HL-60 (cell line): ENCODE measurements around the gene NOTCH2.

Experiments used
- DNase-seq, 2 experiments: peaks; one replicate each; pipeline ENCODE4 v3.0.0-alpha.2; 2010 to 2020; ENCODE audit warnings: low read depth in 1 of 2, low spot score in 1 of 2
- H3K27ac ChIP-seq: fragments of 250-450 bp; sonication (Bioruptor Pico); replicated peaks from 2 replicates; pipeline ENCODE4 v1.5.1; 2020; ENCODE audit warnings: mild to moderate bottlenecking, moderate library complexity
- H3K27me3 ChIP-seq: fragments of 250-450 bp; sonication (Bioruptor Pico); 2 replicates; pipeline ENCODE4 v1.5.1; 2021; ENCODE audit warnings: mild to moderate bottlenecking, moderate library complexity; ENCODE audit not compliant: insufficient read depth, poor library complexity, severe bottlenecking
- H3K4me3 ChIP-seq: replicated peaks from 2 replicates; pipeline ENCODE4 v1.5.1; 2011; ENCODE audit warnings: mild to moderate bottlenecking, control low read depth, low read length; ENCODE audit not compliant: insufficient read depth
- GABPA ChIP-seq: IDR thresholded peaks from 2 replicates; pipeline ENCODE4 v1.6.1; 2012; ENCODE audit warnings: low read depth
- POLR2AphosphoS5 ChIP-seq: IDR thresholded peaks from 2 replicates; pipeline ENCODE4 v1.6.1; 2012; ENCODE audit warnings: low read depth
- SPI1 ChIP-seq: IDR thresholded peaks from 2 replicates; pipeline ENCODE4 v1.6.1; 2012; ENCODE audit warnings: low read depth, mild to moderate bottlenecking, borderline replicate concordance
- TF ChIP-seq, protein P1 (sequence below): IDR thresholded peaks from one replicate; pipeline ENCODE4 v1.5.1; 2011; ENCODE audit warnings: low read length, control low read depth, inconsistent platforms; ENCODE audit not compliant: insufficient read depth
- TF ChIP-seq, protein P2 (sequence below): IDR thresholded peaks from 2 replicates; pipeline ENCODE4 v1.6.1; 2012; ENCODE audit warnings: low read depth; ENCODE audit not compliant: insufficient replicate concordance

NOTCH2 gene

GRCh38 chr1:119943216-119943615 is 126.2 kb downstream of the NOTCH2 start:
- Histone ChIP-seq H3K27ac (no peak overlapping the region), H3K27me3 (no peaks in the 10 kb centered on the region), H3K4me3 (no peak overlapping the region)
- DNase-seq = no peak
- TF ChIP-seq GABPA (no peak), SPI1 (no peak), POLR2AphosphoS5 (no peak)
- TF ChIP-seq, protein P1, sequence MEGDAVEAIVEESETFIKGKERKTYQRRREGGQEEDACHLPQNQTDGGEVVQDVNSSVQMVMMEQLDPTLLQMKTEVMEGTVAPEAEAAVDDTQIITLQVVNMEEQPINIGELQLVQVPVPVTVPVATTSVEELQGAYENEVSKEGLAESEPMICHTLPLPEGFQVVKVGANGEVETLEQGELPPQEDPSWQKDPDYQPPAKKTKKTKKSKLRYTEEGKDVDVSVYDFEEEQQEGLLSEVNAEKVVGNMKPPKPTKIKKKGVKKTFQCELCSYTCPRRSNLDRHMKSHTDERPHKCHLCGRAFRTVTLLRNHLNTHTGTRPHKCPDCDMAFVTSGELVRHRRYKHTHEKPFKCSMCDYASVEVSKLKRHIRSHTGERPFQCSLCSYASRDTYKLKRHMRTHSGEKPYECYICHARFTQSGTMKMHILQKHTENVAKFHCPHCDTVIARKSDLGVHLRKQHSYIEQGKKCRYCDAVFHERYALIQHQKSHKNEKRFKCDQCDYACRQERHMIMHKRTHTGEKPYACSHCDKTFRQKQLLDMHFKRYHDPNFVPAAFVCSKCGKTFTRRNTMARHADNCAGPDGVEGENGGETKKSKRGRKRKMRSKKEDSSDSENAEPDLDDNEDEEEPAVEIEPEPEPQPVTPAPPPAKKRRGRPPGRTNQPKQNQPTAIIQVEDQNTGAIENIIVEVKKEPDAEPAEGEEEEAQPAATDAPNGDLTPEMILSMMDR = no peak

DNA sequence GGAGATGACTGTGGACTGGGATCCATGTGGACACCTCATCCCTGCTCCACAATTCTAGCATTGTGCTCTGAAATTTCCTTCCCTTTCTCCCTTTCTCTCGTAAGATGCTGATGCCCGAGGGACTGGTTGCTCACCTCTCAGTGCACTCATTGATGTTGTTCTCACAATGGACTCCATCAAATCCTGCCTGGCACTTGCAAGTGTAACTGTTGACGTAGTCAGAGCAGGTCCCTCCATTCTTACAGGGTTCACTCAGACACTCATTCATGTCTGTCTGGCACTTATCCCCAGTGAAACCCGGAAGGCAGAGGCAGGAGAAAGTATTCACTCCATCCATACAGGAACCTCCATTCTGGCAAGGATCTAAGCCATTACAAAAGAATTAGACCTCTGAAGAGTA is 128.1 kb downstream of the NOTCH2 start:
- Histone ChIP-seq H3K4me3 (no peak overlapping the region), H3K27me3 (no peaks in the 10 kb centered on the region), H3K27ac (no peak overlapping the region)
- DNase-seq = no peak
- TF ChIP-seq, protein P1 = no peak
- TF ChIP-seq GABPA (no peak), POLR2AphosphoS5 (no peak), SPI1 (no peak)
- TF ChIP-seq, protein P2, sequence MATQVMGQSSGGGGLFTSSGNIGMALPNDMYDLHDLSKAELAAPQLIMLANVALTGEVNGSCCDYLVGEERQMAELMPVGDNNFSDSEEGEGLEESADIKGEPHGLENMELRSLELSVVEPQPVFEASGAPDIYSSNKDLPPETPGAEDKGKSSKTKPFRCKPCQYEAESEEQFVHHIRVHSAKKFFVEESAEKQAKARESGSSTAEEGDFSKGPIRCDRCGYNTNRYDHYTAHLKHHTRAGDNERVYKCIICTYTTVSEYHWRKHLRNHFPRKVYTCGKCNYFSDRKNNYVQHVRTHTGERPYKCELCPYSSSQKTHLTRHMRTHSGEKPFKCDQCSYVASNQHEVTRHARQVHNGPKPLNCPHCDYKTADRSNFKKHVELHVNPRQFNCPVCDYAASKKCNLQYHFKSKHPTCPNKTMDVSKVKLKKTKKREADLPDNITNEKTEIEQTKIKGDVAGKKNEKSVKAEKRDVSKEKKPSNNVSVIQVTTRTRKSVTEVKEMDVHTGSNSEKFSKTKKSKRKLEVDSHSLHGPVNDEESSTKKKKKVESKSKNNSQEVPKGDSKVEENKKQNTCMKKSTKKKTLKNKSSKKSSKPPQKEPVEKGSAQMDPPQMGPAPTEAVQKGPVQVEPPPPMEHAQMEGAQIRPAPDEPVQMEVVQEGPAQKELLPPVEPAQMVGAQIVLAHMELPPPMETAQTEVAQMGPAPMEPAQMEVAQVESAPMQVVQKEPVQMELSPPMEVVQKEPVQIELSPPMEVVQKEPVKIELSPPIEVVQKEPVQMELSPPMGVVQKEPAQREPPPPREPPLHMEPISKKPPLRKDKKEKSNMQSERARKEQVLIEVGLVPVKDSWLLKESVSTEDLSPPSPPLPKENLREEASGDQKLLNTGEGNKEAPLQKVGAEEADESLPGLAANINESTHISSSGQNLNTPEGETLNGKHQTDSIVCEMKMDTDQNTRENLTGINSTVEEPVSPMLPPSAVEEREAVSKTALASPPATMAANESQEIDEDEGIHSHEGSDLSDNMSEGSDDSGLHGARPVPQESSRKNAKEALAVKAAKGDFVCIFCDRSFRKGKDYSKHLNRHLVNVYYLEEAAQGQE = no peak

GRCh38 chr1:119940697-119941096 is 128.8 kb downstream of the NOTCH2 start:
- H3K27me3 ChIP-seq = no peaks in the 10 kb centered on the region
- no peak for DNase-seq
- no peak overlapping the region for H3K4me3 ChIP-seq
- TF ChIP-seq GABPA (no peak), POLR2AphosphoS5 (no peak), SPI1 (no peak)
- TF ChIP-seq, protein P1 = no peak
- TF ChIP-seq, protein P2 = no peak
- H3K27ac ChIP-seq = no peak overlapping the region

GRCh38 chr1:119937198-119937597 is 132.3 kb downstream of the NOTCH2 start:
- no peak for DNase-seq
- no peak for TF ChIP-seq GABPA
- TF ChIP-seq SPI1 = no peak
- TF ChIP-seq, protein P1 = no peak
- TF ChIP-seq, protein P2 = no peak
- TF ChIP-seq POLR2AphosphoS5 = no peak
- no peak overlapping the region for H3K4me3 ChIP-seq
- no peaks in the 10 kb centered on the region for H3K27me3 ChIP-seq
- H3K27ac ChIP-seq = no peak overlapping the region
